M059J (cell line): Measurements from ENCODE around the gene NXN. TPM values are rescaled to one million over a fixed set of nuclear protein-coding genes. Genes with fewer than 3 reads are reported as not detected.

Experiments
- DNase-seq: peaks from one replicate; pipeline ENCODE4 v3.0.0-alpha.2; 2012; ENCODE audit warnings: low read depth
- total RNA-seq: library from RNA; depleted of rRNA; stranded (reverse); fragments of >200 nt; shearing (Covaris generic); gene quantifications from 2 replicates; pipeline ENCODE4 v1.2.3, GENCODE V29; 2014; rRNA removed

NXN gene
- total RNA-seq: 22.6 and 32.8 TPM in 2 replicates

GRCh38 chr17:979539-980405 is at the start of gene NXN:
TSS of gene NXN (minus strand) at chr17:979776.
- peak; percentile 55 for DNase-seq

- no peak for DNase-seq
Measured at GRCh38 chr17:1027044-1027443, 47.5 kb upstream of the NXN start.

- no peak for DNase-seq
Measured at GRCh38 chr17:1026599-1026975, 47.0 kb upstream of the NXN start.

- DNase-seq: no peak
Measured at GRCh38 chr17:1025733-1026598, 46.4 kb upstream of the NXN start.

- DNase-seq: no peak
Measured at GRCh38 chr17:1024076-1024475, 44.5 kb upstream of the NXN start.

GRCh38 chr17:1022278-1023024 is 42.9 kb upstream of the NXN start:
- no peak for DNase-seq

GRCh38 chr17:1021147-1021546 is 41.6 kb upstream of the NXN start:
- DNase-seq: no peak

- no peak for DNase-seq
Measured at GRCh38 chr17:1019451-1019850, 39.9 kb upstream of the NXN start.

- no peak for DNase-seq
Measured at GRCh38 chr17:1018547-1018946, 39.0 kb upstream of the NXN start.

GRCh38 chr17:1013729-1014090 is 34.1 kb upstream of the NXN start:
- no peak for DNase-seq

- no peak for DNase-seq
Measured at GRCh38 chr17:1012823-1013728, 33.5 kb upstream of the NXN start.

GRCh38 chr17:1011760-1012735 is 32.5 kb upstream of the NXN start:
- DNase-seq: no peak

- no peak for DNase-seq
Measured at GRCh38 chr17:1011138-1011537, 31.6 kb upstream of the NXN start.

- no peak for DNase-seq
Measured at GRCh38 chr17:1010586-1010985, 31.0 kb upstream of the NXN start.

- no peak for DNase-seq
Measured at GRCh38 chr17:1010086-1010450, 30.5 kb upstream of the NXN start.

GRCh38 chr17:1009229-1010085 is 29.9 kb upstream of the NXN start:
- DNase-seq: no peak

- no peak for DNase-seq
Measured at GRCh38 chr17:1008008-1008761, 28.6 kb upstream of the NXN start.

GRCh38 chr17:1007310-1008007 is 27.9 kb upstream of the NXN start:
- DNase-seq: no peak
